Measurements from ENCODE around the gene TTBK2.

DNA sequence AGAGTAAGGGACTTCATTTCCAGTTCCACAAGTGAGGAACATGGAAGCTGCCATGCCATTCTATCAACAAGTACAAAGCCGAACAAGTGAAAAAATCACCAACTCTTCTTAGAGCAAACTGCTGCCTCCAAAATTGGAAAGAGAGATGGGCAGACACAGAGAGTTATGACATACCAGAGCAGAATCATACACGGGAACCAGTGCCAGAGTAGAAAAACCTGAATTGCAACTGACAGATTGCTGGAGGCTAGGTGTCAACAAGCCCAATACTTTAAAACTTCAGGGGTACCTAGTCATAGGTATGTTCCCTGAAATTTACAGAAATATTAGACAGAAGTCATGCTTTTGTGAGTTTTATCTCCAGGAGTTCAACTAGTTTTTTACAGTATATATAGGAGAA lies 62.0 kb downstream of the TTBK2 start:
- TF ChIP-seq, protein P1, sequence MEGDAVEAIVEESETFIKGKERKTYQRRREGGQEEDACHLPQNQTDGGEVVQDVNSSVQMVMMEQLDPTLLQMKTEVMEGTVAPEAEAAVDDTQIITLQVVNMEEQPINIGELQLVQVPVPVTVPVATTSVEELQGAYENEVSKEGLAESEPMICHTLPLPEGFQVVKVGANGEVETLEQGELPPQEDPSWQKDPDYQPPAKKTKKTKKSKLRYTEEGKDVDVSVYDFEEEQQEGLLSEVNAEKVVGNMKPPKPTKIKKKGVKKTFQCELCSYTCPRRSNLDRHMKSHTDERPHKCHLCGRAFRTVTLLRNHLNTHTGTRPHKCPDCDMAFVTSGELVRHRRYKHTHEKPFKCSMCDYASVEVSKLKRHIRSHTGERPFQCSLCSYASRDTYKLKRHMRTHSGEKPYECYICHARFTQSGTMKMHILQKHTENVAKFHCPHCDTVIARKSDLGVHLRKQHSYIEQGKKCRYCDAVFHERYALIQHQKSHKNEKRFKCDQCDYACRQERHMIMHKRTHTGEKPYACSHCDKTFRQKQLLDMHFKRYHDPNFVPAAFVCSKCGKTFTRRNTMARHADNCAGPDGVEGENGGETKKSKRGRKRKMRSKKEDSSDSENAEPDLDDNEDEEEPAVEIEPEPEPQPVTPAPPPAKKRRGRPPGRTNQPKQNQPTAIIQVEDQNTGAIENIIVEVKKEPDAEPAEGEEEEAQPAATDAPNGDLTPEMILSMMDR (IDR thresholded peaks at IDR 0.05; ENCODE audit: low read depth, low read length, missing input control): no peak
- TF ChIP-seq, protein P2, sequence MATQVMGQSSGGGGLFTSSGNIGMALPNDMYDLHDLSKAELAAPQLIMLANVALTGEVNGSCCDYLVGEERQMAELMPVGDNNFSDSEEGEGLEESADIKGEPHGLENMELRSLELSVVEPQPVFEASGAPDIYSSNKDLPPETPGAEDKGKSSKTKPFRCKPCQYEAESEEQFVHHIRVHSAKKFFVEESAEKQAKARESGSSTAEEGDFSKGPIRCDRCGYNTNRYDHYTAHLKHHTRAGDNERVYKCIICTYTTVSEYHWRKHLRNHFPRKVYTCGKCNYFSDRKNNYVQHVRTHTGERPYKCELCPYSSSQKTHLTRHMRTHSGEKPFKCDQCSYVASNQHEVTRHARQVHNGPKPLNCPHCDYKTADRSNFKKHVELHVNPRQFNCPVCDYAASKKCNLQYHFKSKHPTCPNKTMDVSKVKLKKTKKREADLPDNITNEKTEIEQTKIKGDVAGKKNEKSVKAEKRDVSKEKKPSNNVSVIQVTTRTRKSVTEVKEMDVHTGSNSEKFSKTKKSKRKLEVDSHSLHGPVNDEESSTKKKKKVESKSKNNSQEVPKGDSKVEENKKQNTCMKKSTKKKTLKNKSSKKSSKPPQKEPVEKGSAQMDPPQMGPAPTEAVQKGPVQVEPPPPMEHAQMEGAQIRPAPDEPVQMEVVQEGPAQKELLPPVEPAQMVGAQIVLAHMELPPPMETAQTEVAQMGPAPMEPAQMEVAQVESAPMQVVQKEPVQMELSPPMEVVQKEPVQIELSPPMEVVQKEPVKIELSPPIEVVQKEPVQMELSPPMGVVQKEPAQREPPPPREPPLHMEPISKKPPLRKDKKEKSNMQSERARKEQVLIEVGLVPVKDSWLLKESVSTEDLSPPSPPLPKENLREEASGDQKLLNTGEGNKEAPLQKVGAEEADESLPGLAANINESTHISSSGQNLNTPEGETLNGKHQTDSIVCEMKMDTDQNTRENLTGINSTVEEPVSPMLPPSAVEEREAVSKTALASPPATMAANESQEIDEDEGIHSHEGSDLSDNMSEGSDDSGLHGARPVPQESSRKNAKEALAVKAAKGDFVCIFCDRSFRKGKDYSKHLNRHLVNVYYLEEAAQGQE (IDR thresholded peaks at IDR 0.05): no peak
- TF ChIP-seq SP1 (IDR thresholded peaks at IDR 0.05) (no peak), RXRA (IDR thresholded peaks at IDR 0.05) (no peak), YY1 (IDR thresholded peaks at IDR 0.05) (no peak), JUND (IDR thresholded peaks at IDR 0.05) (no peak), TAF1 (conservative IDR thresholded peaks at IDR 0.05) (no peak), RAD21 (IDR thresholded peaks at IDR 0.05) (no peak), HNF4A (conservative IDR thresholded peaks at IDR 0.05) (no peak), EGR1 (IDR thresholded peaks at IDR 0.05; ENCODE audit: low read depth in 2 of 2) (no peak)
- TF ChIP-seq, protein P3, sequence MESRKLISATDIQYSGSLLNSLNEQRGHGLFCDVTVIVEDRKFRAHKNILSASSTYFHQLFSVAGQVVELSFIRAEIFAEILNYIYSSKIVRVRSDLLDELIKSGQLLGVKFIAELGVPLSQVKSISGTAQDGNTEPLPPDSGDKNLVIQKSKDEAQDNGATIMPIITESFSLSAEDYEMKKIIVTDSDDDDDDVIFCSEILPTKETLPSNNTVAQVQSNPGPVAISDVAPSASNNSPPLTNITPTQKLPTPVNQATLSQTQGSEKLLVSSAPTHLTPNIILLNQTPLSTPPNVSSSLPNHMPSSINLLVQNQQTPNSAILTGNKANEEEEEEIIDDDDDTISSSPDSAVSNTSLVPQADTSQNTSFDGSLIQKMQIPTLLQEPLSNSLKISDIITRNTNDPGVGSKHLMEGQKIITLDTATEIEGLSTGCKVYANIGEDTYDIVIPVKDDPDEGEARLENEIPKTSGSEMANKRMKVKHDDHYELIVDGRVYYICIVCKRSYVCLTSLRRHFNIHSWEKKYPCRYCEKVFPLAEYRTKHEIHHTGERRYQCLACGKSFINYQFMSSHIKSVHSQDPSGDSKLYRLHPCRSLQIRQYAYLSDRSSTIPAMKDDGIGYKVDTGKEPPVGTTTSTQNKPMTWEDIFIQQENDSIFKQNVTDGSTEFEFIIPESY (IDR thresholded peaks at IDR 0.05): no peak
- TF ChIP-seq, protein P4, sequence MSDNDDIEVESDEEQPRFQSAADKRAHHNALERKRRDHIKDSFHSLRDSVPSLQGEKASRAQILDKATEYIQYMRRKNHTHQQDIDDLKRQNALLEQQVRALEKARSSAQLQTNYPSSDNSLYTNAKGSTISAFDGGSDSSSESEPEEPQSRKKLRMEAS (IDR thresholded peaks at IDR 0.05): no peak
- TF ChIP-seq, protein P5, sequence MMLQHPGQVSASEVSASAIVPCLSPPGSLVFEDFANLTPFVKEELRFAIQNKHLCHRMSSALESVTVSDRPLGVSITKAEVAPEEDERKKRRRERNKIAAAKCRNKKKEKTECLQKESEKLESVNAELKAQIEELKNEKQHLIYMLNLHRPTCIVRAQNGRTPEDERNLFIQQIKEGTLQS (IDR thresholded peaks at IDR 0.05): no peak

Measured in liver (tissue), 3 donors.